ENCODE results near the gene TMC8. TPM values are rescaled to one million over a fixed set of nuclear protein-coding genes. Genes with fewer than 3 reads are reported as not detected.
"Not testable (repeated sequence)": the region's sequence is repeated elsewhere in the genome, so short reads cannot be mapped to it uniquely, and the experiment has no call there.

TMC8 gene
- total RNA-seq, 1 donor from 2014 or later = 1.3 TPM

DNA sequence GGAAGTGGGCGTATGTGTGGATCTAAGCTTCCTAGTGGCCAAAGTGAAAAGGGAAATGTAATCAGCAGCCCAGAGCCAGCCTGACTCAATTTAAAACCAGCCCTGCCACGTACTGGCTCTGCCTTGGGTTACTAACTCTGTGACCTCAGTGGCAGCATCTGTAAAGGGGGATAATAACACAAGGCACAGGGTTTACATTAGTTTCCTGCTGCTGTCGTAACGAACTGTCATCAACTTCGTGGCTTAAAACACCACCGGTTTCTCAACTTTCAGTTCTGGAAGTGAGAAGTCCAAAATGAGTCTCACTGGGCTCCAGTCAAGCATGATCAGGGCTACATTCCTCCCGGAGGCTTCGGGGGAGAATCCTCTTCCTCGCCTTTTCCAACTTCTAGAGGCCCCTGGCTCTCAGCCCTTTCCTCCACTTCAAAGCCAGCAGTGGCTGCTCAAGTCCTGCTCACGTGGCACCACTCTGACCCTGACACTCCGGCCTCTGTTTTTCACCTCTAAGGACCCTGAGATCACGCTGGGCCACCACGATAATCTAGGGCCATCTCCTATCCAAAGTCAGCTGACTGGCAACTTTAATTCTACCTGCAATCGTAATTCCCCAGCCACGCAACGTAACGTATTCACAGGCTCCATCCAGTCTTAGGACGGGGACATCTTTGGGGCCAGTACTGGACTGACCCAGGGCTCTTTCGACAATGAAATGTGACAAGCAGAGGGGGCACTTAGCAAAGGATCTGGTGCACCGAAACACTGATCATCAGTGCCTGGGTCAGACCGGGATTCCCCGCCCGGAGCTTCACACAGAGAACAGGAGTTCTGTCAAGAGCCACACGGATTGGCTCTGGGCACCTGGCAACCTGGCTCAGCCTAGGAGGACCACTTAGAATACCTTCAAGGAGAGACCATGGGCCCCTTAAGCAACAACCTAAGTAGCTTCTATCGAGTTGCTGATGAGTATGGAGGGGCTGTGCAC, 16.5 kb upstream of the TMC8 start:
- DNase-seq = no peak

DNA sequence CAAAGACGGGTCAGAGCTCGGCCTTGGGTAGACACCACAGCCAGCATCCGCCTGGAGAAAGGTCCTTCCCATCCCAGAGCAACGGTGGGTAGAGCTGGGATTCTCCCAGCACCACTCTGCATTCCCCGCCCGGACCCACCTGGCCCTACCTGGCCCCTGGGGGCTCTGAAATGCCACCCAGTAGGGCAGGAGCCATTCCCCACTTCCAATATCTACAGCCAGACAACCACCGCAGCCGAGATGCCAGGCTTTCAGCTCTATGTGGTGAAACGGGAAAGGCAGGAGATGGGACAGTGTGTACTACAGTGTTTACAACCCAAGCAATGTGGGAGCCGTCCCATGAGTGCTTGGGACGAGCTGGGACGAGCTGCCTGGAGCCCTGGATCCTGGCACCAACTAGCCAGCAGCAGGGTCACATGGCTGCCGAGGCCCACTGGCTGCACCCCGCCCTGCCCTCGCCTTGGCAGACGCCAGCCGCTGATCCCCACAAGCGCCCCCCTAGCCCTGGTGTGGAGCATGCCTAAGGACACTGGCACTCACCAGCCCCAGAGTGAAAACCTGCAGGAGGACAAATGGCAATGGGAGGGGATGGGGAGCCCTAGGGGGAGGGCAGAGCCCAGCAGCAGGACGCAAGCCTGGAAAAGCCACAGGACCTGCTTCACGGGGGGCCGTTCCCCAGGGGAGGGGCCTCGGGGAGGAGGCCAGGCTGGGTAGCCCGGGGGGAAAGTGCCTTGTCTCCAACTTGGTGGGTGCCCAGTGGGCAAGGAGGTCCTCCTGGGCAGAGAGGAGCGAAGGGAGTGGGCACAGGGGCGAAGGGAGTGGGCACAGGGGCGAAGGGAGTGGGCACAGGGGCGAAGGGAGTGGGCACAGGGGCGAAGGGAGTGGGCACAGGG, 15.5 kb upstream of the TMC8 start:
- H3K4me1 ChIP-seq = peaks cover 59% of the 10 kb centered on the region
- peaks cover 11% of the 10 kb centered on the region for H3K36me3 ChIP-seq
- TF ChIP-seq, protein P1, sequence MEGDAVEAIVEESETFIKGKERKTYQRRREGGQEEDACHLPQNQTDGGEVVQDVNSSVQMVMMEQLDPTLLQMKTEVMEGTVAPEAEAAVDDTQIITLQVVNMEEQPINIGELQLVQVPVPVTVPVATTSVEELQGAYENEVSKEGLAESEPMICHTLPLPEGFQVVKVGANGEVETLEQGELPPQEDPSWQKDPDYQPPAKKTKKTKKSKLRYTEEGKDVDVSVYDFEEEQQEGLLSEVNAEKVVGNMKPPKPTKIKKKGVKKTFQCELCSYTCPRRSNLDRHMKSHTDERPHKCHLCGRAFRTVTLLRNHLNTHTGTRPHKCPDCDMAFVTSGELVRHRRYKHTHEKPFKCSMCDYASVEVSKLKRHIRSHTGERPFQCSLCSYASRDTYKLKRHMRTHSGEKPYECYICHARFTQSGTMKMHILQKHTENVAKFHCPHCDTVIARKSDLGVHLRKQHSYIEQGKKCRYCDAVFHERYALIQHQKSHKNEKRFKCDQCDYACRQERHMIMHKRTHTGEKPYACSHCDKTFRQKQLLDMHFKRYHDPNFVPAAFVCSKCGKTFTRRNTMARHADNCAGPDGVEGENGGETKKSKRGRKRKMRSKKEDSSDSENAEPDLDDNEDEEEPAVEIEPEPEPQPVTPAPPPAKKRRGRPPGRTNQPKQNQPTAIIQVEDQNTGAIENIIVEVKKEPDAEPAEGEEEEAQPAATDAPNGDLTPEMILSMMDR (IDR thresholded peaks at IDR 0.05; ENCODE audit: borderline replicate concordance) = no peak
- intact Hi-C loops (cut with micrococcal nuclease) = loop anchor here (5.0 kb wide), 1 partner anchor 62 kb away; no protein-coding TSS in a partner anchor
- H3K27ac ChIP-seq (replicated peaks) = peak overlapping the region; percentile 83
- H3K4me3 ChIP-seq = no peak overlapping the region
- H3K9me3 ChIP-seq (replicated peaks) = no peaks in the 10 kb centered on the region
- peak; percentile 64 for DNase-seq
- H3K27me3 ChIP-seq (ENCODE audit: low read depth) = no peaks in the 10 kb centered on the region

More for the DNA sequence above, 16.5 kb upstream of the TMC8 start:
- intact Hi-C loops (cut with micrococcal nuclease) = loop anchor here (5.0 kb wide), 1 partner anchor 63 kb away; no protein-coding TSS in a partner anchor
- H3K4me1 ChIP-seq = peaks cover 67% of the 10 kb centered on the region
- TF ChIP-seq, protein P1 (IDR thresholded peaks at IDR 0.05; ENCODE audit: borderline replicate concordance) = no peak
- H3K4me3 ChIP-seq = no peak overlapping the region
- H3K27me3 ChIP-seq (ENCODE audit: low read depth) = no peaks in the 10 kb centered on the region
- H3K9me3 ChIP-seq (replicated peaks) = no peaks in the 10 kb centered on the region
- H3K27ac ChIP-seq (replicated peaks) = peak overlapping the region; percentile 83
- peaks cover 7% of the 10 kb centered on the region for H3K36me3 ChIP-seq

DNA sequence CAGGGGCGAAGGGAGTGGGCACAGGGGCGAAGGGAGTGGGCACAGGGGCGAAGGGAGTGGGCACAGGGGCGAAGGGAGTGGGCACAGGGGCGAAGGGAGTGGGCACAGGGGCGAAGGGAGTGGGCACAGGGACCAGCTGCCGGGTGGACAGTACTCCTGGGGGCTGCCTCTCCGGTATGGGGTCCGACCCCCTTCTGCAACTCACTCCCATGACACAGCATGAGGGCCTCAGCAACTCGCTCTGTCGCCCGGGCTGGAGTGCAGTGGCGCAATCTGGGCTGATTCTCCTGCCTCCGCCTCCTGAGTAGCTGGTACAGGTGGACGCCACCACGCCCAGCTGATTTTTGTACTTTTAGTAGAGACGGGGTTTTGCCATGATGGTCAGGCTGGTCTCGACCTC, 14.8 kb upstream of the TMC8 start:
- H3K27me3 ChIP-seq (ENCODE audit: low read depth); DNase-seq; H3K4me3 ChIP-seq; H3K9me3 ChIP-seq (replicated peaks); intact Hi-C loops (cut with micrococcal nuclease); H3K27ac ChIP-seq (replicated peaks): not testable (repeated sequence)
- Histone ChIP-seq H3K36me3 (peaks cover 19% of the 10 kb centered on the region), H3K4me1 (peaks cover 53% of the 10 kb centered on the region)

DNA sequence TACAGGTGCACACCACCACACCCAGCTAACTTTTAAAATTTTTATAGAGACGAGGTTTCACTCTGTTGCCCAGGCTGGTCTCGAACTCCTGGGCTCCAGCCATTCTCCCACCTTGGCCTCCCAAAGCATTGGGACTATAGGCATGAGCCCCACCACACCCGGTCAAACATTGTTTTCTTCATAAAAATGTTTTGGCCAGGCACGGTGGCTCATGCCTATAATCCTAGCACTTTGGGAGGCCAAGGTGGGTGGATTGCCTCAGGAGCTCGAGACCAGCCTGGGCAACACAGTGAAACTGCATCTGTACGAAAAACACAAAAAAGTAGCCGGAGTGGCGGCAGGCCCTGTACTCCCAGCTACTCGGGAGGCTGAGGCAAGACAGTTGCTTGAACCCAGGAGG, 14.2 kb upstream of the TMC8 start:
- Histone ChIP-seq H3K27me3 (ENCODE audit: low read depth) (no peaks in the 10 kb centered on the region), H3K27ac (replicated peaks) (no peak overlapping the region), H3K9me3 (replicated peaks) (no peaks in the 10 kb centered on the region), H3K4me3 (no peak overlapping the region), H3K36me3 (peaks cover 25% of the 10 kb centered on the region), H3K4me1 (peaks cover 47% of the 10 kb centered on the region)
- intact Hi-C loops (cut with micrococcal nuclease) = no loop called here
- DNase-seq = no peak
- TF ChIP-seq, protein P1 (IDR thresholded peaks at IDR 0.05; ENCODE audit: borderline replicate concordance) = no peak

DNA sequence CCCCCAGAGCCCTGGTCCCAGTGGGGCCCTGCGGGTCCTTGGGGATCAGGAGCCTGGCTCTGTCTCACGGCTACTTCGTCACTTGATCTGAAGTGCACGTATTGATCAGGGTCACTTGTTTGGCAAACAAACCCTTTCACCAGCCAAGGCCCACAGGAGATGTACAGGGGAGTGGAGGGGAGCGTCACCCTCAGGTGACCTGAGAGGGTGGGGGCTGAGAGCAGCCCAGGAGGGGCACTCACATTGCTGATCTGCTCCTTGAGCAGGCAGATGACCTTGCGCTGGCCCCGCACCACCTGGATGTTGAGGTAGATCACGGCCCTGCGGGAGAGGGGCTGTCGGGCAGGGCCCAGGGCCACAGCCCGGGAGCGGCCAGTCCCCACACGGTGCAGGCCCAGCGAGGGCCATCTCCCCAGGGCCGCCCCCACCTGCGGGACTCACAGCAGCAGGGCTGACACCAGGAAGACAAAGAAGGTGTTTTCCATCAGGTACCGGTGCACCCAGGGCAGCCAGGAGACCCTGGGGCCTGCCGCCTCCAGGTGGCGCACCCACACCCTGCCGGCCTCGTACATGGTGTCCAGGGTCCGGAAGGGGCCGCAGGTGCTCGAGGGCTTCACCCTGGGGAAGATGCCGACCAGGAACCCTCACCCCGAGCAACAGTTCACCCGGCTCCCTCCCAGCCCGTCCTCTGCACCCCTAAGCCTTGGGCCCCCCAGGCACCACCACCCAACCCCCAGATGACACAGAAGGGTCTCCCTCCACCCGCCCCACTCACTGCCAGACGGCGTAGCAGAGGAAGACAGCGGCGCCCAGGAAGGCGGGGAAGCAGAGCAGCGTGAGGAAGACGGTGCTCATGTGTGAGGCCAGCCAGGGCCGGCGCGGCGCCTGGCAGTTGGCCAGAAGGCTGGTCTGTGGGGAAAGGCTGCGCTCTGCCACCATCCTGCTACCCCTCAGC, 13.3 kb upstream of the TMC8 start:
- Histone ChIP-seq H3K4me1 (peaks cover 46% of the 10 kb centered on the region), H3K36me3 (peaks cover 34% of the 10 kb centered on the region), H3K4me3 (no peak overlapping the region), H3K27ac (replicated peaks) (peak overlapping the region; percentile 19), H3K9me3 (replicated peaks) (no peaks in the 10 kb centered on the region), H3K27me3 (ENCODE audit: low read depth) (no peaks in the 10 kb centered on the region)
- intact Hi-C loops (cut with micrococcal nuclease) = no loop called here
- TF ChIP-seq, protein P1 (IDR thresholded peaks at IDR 0.05; ENCODE audit: borderline replicate concordance) = peak; percentile 39
- DNase-seq = no peak

Data from left ventricle myocardium inferior (tissue), 1 donor.